HG03571 (cell line): Measurements from ENCODE around the gene TNFRSF21.
"Not testable (repeated sequence)": the region's sequence is repeated elsewhere in the genome, so short reads cannot be mapped to it uniquely, and the experiment has no call there.

Source experiments
- ATAC-seq: cut with Tn5 transposase; IDR thresholded peaks from one replicate; pipeline ENCODE4 v1.9.1; 2021; ENCODE audit not compliant: unreplicated experiment

Gene TNFRSF21, protein sequence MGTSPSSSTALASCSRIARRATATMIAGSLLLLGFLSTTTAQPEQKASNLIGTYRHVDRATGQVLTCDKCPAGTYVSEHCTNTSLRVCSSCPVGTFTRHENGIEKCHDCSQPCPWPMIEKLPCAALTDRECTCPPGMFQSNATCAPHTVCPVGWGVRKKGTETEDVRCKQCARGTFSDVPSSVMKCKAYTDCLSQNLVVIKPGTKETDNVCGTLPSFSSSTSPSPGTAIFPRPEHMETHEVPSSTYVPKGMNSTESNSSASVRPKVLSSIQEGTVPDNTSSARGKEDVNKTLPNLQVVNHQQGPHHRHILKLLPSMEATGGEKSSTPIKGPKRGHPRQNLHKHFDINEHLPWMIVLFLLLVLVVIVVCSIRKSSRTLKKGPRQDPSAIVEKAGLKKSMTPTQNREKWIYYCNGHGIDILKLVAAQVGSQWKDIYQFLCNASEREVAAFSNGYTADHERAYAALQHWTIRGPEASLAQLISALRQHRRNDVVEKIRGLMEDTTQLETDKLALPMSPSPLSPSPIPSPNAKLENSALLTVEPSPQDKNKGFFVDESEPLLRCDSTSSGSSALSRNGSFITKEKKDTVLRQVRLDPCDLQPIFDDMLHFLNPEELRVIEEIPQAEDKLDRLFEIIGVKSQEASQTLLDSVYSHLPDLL

DNA sequence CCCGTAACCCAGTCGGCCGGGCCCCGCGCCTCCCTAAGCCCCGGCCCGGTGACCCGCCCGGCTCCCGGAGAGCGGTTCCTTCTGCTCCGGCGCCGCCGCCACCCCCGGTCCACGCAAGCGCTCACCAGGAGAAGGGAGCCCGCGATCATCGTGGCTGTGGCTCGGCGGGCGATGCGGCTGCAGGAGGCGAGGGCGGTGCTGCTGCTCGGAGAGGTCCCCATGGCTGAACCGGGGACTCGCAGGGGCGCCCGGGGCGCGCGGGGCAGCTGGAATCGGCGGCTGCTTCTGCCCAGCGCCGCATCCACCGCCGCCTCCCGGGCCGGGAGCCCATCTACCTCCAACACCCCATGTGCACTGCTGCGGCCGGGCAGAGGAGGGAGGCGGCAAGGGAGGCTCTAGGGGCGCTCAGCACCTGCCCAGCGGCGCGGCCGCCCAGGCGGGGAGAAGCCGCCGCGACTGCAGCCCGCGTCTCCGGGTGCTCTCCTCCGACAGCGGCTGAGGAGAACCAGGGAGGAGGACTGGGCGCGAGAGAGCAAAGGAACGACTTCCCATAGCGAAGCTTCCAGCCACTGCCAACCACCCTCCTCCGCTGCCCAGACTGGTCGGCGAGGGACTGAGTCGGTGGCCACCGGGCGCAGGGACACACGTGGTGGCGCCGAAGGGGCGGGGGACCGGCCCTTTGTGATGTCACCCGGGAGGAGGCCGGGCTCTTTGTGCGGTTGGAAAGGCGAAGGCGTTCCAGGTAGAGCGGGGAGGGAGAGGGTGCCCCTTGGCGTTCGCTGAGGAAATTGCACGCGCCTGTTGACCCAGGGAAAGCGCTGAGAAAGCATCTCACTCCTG lies at the start of gene TNFRSF21:
TNFRSF21 (minus strand) TSS at position 615 of the 840 bp plus-strand sequence; CDS start at position 221, 394 bp downstream.
- ATAC-seq, result peak; percentile 99

DNA sequence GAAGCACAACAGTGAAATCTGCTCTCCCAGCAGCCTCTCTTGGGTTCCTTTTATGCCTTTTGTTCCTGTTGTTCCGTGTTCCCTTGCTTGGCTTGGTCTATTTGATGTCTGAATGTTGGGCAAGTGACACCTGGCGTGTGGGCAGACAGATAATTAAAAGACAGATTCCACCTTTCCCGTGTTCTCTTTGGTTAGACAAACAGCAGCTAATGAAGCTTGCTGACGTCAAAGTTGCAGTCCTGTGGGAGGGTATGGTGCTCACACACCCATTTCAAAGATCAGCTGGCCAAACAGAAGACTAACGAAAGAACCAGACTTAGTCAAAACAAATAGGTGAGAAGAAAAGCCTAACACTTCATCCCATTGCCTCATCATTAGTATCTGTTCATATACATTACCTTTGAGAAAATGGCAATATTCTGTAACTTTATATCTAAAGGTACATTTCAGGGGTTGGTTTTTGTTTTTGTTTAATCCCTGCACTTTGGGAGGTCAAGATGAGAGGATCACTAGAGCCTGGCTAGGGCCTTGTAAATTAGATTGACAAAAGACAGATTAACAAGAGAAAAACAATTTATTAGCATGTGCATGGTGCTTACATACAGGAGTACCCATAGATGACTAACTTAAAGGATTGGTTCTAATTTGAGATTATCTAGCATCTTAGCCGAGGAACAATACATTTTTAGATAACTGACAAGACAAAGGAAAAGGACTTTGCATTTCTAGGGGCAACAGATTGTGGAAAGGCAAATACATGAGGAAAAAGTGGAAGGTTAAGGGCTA lies 48.9 kb upstream of the TNFRSF21 start:
- no peak for ATAC-seq

DNA sequence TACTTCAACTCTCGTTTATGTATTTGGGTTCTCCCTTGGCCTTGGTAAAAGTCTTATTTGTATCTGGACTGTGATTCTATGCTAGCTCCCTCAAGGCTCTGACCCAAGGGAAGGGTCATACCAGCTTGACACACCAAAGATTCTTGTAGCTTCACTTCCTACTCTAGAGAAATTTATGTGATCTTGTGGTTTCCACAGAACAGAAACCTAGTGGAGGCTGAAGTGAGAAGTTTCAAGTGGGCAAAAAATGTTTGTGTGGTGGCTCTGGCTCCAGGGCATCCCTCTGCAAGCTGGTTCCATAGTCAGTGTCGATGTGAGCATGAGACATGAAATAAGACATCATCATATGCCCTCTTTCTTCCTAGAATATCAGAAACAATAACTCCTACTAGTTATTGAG lies 48.1 kb upstream of the TNFRSF21 start:
- no peak for ATAC-seq

DNA sequence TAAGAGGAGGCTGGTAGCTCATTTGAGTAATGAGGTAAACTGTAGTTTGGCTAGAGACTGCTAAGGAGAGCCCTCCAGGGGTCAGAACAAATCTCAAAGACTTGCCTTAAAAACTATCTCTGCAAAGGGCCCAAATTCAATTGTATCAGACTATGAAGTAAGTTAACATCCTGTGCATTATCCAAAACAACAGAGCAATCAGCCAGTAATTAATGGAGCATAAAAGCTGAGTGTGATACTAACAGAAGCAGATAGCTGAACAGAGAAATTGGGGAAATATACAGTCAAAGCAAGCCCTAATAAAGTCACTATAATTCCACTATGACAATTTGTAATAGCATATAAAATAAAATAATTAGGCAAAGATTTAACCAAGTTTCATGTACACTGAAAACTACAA lies 45.8 kb upstream of the TNFRSF21 start:
- ATAC-seq, result no peak

DNA sequence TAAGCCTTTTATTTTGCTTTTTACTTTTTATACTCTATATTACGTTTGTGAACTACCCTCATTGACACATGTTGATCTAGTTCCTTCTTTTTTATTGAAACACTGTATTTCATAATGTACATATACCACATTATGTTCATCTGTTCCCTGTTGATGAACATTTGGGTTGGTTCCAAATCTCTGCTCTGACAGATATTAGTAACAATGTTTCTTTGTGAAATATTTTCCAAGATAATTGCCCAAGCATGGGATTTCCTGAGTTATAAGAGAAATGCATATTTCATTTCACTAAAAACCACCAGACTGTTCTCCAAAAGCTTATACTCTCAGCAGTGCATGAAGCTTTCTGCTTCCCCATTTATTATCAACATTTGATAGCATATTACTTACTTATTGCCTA lies 44.2 kb upstream of the TNFRSF21 start:
- ATAC-seq, result no peak

DNA sequence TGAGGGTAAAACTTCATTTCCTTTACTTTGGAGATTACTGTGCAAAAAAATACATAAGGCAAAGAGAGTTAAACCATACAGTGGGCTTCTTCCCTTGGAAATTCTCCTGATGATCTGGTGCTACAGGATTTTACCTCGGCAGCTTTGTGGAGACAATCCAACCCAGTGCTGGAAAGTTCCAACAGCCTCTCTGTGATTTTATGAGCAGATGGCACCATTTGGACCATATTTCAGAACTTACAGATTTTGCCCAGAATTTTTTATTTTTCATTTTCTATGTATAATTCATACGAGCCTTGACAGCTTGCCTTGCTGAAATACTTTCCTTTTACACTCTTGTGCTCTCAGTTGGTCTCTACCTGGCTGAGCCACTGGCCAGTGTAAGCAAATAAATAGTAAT lies 43.3 kb upstream of the TNFRSF21 start:
- ATAC-seq, result no peak

DNA sequence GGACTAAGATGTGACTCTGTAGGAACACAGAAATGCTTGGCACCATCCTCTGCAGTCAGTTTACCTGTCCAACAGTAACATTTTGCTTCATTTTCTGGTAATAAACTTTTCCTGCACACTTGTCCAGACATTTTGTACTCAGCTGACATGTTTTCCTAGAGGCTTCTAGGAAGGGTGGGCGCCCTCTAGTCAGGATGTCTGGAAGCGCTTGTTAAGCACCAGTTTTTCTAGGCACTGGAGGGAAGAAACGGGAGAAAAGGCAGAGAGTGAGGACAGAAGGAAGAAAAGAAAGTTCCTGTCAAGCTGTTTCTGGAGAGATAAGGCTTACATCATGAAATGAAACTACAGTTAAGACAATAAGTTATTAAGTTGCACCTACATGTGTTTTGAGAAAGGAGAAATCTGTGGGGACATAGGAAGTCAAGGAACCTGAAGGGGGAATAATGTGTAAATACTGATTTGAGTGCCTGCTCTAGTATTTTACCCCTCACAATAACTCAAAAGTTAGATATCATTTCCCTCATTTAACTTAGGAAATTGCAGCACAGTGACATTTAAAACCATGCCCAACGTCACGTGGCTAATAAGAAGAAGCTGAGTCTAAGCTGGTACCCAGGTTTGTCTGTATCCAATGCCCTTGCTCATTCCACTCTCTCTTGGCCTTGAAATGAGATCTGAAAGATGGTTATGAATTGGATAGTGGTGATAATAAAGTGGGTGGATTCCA lies 42.7 kb upstream of the TNFRSF21 start:
- no peak for ATAC-seq

DNA sequence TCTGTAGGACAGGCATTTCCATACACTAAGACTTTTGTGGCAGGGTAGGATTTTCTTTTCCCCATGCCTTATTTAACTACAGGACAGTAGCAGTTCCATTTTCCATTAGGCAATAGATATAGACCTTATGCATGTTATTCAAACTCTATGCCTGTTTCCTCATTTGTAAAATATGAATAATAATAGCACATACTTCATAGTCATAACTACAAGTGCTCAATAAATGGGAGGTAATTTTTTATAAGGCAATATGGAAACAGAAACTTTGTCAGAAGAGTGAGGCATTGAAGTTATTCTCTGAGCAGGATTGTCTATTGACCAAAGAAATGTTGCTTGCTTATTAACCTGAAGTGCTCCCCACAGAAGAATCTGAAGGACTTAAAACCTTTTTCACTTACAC lies 41.9 kb upstream of the TNFRSF21 start:
- no peak for ATAC-seq

DNA sequence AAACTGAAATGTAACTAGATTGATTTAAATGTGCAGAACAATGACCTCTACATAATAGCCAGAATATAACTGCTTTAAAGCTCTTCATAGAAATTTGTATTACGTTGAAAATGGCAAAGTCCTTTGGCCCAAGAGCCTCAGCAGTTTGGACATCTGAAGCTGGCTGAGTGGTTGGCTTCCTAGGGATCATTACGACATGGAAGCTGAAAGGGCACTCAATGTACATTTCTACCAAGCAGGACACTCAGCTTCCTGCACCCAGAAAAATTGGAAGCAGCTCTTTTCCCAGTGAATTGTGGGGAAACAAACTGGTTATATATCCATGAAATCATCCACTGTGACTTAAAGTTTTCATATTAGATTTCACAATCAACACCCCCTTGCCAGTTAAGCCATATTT lies 40.2 kb upstream of the TNFRSF21 start:
- ATAC-seq, result no peak

DNA sequence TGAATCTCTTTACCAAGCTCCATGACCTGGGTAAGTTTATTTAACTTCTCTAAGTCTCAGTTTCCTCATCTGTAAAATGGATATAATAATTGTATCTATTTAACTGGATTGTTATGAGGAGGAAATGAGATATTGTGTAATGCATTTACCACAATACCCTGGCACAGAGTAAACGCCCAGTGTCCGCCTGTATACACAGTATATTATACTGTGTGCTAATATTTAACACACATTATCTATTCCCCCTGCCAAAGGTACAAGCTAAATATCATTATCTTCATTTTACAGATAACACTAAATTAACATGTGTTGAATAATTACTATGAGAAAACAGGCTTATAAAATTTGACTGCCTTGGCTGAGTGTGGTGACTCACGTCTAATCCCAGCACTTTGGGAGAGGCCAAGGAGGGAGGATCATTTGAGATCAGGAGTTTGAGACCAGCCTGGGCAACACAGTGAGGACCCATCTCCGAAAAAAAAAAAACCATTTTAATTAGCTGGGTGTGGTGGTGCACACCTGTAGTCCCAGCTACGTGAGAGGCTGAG lies 38.7 kb upstream of the TNFRSF21 start:
- no peak for ATAC-seq

DNA sequence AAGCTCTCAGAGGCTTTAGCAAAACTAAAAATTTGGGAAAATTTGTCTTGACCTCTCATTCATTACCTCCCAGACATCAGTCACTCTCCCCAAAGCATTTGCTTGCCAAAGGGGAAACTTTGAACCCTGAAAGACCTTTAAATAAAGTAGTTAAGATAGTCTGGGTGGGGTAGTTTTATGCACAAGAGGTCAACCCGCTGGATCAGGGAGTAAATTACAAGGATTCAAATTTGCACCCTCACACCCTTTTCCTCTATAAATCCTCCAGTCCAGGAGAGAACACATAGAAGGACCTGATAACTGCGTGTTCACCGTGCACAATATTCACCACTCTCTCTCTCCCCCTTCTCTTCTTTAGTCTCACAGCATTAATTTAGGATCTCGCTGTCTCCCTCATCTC lies 36.1 kb upstream of the TNFRSF21 start:
- ATAC-seq, result no peak

DNA sequence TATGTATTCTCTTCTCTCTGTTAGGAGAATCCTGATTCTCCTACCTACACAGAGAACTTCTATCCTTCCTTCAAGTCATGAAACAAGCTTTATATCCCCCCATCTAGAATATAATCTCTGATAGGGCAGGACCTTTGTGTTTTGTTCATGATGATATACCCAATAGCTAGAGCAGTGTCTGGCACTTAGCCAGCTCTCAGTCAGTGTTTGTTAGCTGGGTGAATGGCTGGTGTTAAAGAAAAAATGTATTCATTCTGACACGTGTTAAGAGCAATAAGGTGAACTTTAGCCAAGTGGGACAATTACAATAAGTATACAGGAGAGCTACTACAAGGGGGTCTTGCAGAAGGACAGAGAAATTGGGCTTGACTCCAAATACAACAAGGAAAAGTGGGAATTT lies 34.3 kb upstream of the TNFRSF21 start:
- no peak for ATAC-seq

DNA sequence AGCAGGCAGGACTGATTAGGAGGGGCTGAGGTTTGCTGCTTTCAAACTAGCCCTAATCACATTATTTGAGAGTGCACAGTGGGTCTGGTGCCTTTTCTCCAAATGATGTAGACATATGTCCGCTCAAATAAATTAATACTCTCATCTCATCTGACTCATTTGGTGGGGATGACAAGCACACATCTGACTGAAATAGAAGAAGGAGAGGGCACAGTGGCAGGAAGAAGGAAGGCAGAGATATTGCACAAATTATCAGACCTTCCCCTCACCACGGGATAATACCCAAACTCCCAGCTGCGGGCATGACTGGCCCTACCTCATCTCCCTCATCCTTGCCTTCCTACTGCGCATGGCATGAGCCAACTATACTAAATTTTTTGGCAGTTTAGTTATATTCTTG lies 33.9 kb upstream of the TNFRSF21 start:
- no peak for ATAC-seq

DNA sequence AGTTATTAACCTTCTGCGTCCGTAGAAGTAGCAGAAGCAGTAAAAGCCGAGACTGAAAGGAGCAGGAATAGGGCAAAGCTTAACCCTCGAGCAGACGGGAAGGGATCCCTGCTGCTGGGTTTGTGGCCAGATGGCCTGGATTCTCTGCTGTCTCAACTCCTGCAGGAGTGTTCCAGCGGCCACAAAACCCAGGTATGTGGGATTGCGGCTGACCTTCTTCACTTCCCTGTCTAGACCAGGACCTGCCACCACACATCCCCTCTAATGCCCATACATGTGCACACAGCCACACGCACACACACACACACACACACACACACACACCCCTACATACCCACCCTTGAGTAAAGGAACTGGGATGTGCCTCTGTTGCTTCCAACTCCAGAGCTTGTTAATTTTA lies 33.1 kb upstream of the TNFRSF21 start:
- ATAC-seq, result no peak

DNA sequence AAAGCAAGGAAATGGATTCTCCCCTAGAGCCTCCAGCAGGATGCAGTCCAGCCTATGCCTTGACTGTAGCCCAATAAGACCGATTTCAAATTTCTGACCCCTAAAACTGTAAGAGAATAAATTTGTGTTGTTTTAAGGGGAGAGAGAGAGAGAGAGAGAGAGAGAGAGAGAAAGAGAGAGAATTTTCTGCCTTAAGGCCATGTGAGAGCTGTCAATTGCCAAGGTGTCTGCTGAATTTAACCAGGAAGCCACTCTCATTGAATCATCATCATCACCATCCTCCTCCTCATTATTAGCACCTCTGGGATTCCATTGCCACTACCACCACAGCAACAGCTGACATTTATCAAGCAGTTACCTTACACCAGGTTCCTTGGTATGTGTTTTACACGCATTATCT lies 27.8 kb upstream of the TNFRSF21 start:
- no peak for ATAC-seq

DNA sequence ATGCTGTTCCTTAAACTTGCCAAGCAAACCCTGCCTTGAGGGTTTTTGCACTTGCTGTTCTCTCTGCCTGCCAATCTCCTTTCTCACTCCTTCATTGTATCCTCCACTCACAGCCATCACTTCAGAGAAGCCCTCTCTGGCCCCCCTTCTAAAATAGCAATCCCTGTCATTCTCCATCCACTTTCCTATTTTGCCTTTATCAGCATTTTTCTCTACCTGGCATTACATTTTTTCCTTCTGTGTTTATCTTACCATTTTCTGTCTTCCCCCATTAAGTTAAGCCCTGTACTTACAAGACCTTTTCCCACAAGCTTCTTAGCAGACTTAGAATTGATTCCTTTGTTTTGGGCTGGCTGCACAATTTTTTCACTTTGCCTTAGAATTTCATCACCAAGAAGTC lies 26.6 kb upstream of the TNFRSF21 start:
- no peak for ATAC-seq

DNA sequence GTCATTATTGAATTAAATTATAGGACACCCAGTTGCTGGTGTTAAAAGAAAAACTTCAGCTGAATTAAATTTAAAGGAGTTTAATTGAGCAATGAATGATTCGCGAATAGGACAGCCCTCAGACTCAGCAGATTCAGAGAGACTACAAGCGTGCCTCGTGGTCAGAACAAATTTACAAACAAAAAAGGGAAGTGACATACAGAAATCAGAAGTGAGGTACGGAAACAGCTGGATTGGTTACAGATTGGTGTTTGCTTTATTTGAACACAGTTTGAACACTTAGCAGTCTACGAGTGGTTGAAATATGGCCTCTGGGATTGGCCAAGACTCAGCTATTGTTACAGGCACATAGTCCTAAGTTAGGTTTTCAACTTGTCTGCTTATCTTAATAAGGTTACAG lies 25.8 kb upstream of the TNFRSF21 start:
- peak; percentile 79 for ATAC-seq

DNA sequence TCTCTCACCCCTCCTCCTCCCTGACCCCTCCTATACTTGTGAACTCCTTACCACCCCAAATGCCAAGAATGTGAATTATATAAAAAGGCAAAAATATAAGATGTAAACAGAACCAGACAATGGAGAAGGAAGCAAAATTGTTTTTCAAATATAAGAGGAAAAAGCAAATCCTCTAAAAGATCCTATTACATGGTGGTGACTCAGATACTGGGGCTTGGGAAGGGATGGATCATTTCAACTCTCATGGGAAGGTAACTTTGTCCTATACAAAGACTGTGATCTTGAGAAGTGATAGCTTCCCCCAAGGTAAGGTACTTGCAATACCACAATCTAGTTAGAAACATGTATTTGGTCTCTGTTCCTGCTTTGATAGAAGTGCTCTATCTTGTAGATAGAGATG lies 24.6 kb upstream of the TNFRSF21 start:
- ATAC-seq, result no peak

DNA sequence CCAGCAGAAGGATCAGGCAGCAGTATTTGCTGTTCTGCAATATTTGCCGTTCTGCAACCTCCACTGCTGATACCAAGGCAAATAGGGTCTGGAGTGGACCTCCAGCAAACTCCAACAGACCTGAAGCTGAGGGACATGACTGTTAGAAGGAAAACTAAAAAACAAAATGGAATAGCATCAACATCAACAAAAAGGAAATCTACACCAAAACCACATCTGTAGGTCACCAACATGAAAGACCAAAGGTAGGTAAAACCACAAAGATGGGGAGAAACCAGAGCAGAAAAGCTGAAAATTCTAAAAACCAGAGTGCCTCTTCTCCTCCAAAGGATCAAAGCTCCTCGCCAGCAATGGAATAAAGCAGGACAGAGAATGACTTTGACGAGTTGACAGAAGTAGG lies 18.9 kb upstream of the TNFRSF21 start:
- ATAC-seq, result not testable (repeated sequence)

DNA sequence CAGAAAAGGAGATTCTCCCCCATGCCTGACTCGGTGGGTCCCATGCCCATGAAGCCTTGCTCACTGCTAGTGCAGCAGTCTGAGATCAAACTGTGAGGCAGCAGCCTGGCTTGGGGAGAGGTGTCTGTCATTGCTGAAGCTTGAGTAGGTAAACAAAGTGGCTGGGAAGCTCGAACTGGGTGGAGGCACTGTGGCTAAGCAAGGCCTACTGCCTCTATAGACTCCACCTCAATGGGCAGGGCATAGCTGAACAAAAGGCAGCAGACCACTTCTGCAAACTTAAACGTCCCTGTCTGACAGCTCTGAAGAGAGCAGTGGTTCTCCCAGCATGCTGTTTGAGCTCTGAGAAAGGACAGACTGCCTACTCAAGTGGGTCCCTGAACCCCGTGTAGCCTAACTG lies 18.4 kb upstream of the TNFRSF21 start:
- ATAC-seq, result not testable (repeated sequence)
